ENCODE results near the gene HSH2D.

The HSH2D gene

GRCh38 chr19:16198370-16198651 lies 54.8 kb downstream of the HSH2D start:
- no peak for DNase-seq

GRCh38 chr19:16199275-16199932 lies 55.9 kb downstream of the HSH2D start:
- no peak for DNase-seq

GRCh38 chr19:16200038-16201010 lies 56.8 kb downstream of the HSH2D start:
- no peak for DNase-seq

GRCh38 chr19:16201011-16201391 lies 57.5 kb downstream of the HSH2D start:
- DNase-seq = no peak

- DNase-seq = no peak
Measured at GRCh38 chr19:16202320-16203255, 59.1 kb downstream of the HSH2D start.

GRCh38 chr19:16203256-16204004 lies 59.9 kb downstream of the HSH2D start:
- no peak for DNase-seq

GRCh38 chr19:16204005-16204294 lies 60.5 kb downstream of the HSH2D start:
- DNase-seq = no peak

- no peak for DNase-seq
Measured at GRCh38 chr19:16205205-16206045, 61.9 kb downstream of the HSH2D start.

GRCh38 chr19:16206046-16206605 lies 62.6 kb downstream of the HSH2D start:
- DNase-seq = no peak

GRCh38 chr19:16206637-16207036 lies 63.2 kb downstream of the HSH2D start:
- DNase-seq = no peak

- DNase-seq = no peak
Measured at GRCh38 chr19:16207063-16207462, 63.6 kb downstream of the HSH2D start.

GRCh38 chr19:16207490-16208025 lies 64.1 kb downstream of the HSH2D start:
- DNase-seq = no peak
